GM21360 (cell line): Measurements from ENCODE around the gene PJA2.

Experiments
- ATAC-seq: cut with Tn5 transposase; IDR thresholded peaks from one replicate; pipeline ENCODE4 v1.9.1; 2021; ENCODE audit warnings: mild to moderate bottlenecking, moderate library complexity; ENCODE audit not compliant: unreplicated experiment

PJA2 gene

GRCh38 chr5:109410389-109411148, 795 bp upstream of the PJA2 start:
- no peak for ATAC-seq

GRCh38 chr5:109408991-109409843, 557 bp downstream of the PJA2 start:
- ATAC-seq: peak; percentile 24

- ATAC-seq: no peak
Observed at GRCh38 chr5:109407913-109408312, 1.9 kb downstream of the PJA2 start.

GRCh38 chr5:109406719-109407118, 3.1 kb downstream of the PJA2 start:
- ATAC-seq: no peak

- ATAC-seq: no peak
Observed at GRCh38 chr5:109404428-109404960, 5.3 kb downstream of the PJA2 start.

- no peak for ATAC-seq
Observed at GRCh38 chr5:109403469-109403868, 6.3 kb downstream of the PJA2 start.

GRCh38 chr5:109399092-109399759, 10.5 kb downstream of the PJA2 start:
- ATAC-seq: no peak

- no peak for ATAC-seq
Observed at GRCh38 chr5:109396965-109397364, 12.8 kb downstream of the PJA2 start.

GRCh38 chr5:109394806-109395205, 15.0 kb downstream of the PJA2 start:
- no peak for ATAC-seq

- no peak for ATAC-seq
Observed at GRCh38 chr5:109390188-109390587, 19.6 kb downstream of the PJA2 start.

- ATAC-seq: no peak
Observed at GRCh38 chr5:109388407-109388806, 21.4 kb downstream of the PJA2 start.

GRCh38 chr5:109387408-109387974, 22.3 kb downstream of the PJA2 start:
- no peak for ATAC-seq

GRCh38 chr5:109378095-109378494, 31.7 kb downstream of the PJA2 start:
- ATAC-seq: no peak

- no peak for ATAC-seq
Observed at GRCh38 chr5:109374625-109375024, 35.1 kb downstream of the PJA2 start.

GRCh38 chr5:109373932-109374331, 35.8 kb downstream of the PJA2 start:
- no peak for ATAC-seq

GRCh38 chr5:109370343-109370742, 39.4 kb downstream of the PJA2 start:
- no peak for ATAC-seq

- no peak for ATAC-seq
Observed at GRCh38 chr5:109365653-109366052, 44.1 kb downstream of the PJA2 start.

GRCh38 chr5:109364977-109365376, 44.8 kb downstream of the PJA2 start:
- ATAC-seq: no peak

GRCh38 chr5:109359642-109360041, 50.1 kb downstream of the PJA2 start:
- no peak for ATAC-seq

GRCh38 chr5:109357807-109358206, 52.0 kb downstream of the PJA2 start:
- ATAC-seq: no peak

GRCh38 chr5:109354761-109355160, 55.0 kb downstream of the PJA2 start:
- no peak for ATAC-seq
